Kidney (tissue), 14 donors: ENCODE results near the gene SNX18. TPM values are rescaled to one million over a fixed set of nuclear protein-coding genes. Genes with fewer than 3 reads are reported as not detected.

Experiments used
- DNase-seq, 5 donors: peaks; one replicate each; pipeline ENCODE4 v3.0.0-alpha.2; 2013 to 2020
- FAIRE-seq: peaks from 2 replicates; lab custom pipeline; 2012; peaks lifted over from hg19 to GRCh38; lab: Jason Lieb, UNC
- H3K27ac ChIP-seq, 2 donors: one replicate each; pipeline ENCODE4 v1.7.0; 2013; ENCODE audit warnings: low read depth in 2 of 2, low read length in 2 of 2, inconsistent platforms in 1 of 2
- H3K27me3 ChIP-seq: one replicate; pipeline ENCODE4 v1.7.1; 2013; ENCODE audit warnings: low read length, inconsistent platforms; ENCODE audit not compliant: control insufficient read depth, insufficient read depth
- H3K36me3 ChIP-seq, 3 donors: one replicate each; pipeline versions ENCODE4 v1.7.0 to v1.7.1; 2013; ENCODE audit warnings: low read length in 3 of 3, control low read depth in 1 of 3, inconsistent platforms in 1 of 3; ENCODE audit not compliant: insufficient read depth in 3 of 3, control insufficient read depth in 2 of 3
- H3K4me1 ChIP-seq, 3 donors: one replicate each; pipeline versions ENCODE4 v1.7.0 to v1.7.1; 2013; ENCODE audit warnings: low read length in 3 of 3, inconsistent platforms in 1 of 3, low read depth in 1 of 3; ENCODE audit not compliant: control insufficient read depth in 2 of 3, insufficient read depth in 2 of 3
- H3K4me3 ChIP-seq, 3 donors: one replicate each; pipeline versions ENCODE4 v1.7.0 to v1.8.1; 2013; ENCODE audit warnings: low read length in 3 of 3, control low read depth in 1 of 3, inconsistent platforms in 1 of 3
- H3K9ac ChIP-seq, 3 donors: one replicate each; pipeline versions ENCODE4 v1.7.0 to v1.7.1; 2013; ENCODE audit warnings: low read length in 3 of 3, control low read depth in 1 of 3, inconsistent platforms in 1 of 3
- H3K9me3 ChIP-seq, 3 donors: one replicate each; pipeline versions ENCODE4 v1.7.0 to v1.7.1; 2013; ENCODE audit warnings: low read length in 3 of 3, control low read depth in 1 of 3, inconsistent platforms in 1 of 3; ENCODE audit not compliant: control insufficient read depth in 2 of 3, insufficient read depth in 1 of 3
- CTCF ChIP-seq: IDR thresholded peaks from 3 replicates; pipeline ENCODE4 v1.5.1; 2012; ENCODE audit warnings: mild to moderate bottlenecking, moderate library complexity, borderline replicate concordance; ENCODE audit not compliant: insufficient read depth; ENCODE audit errors: extremely low read depth
- intact Hi-C: fragments of 100-400 bp; cut with DNase I; formaldehyde crosslinking; loops from one replicate; pipeline ENCODE4 v1.11.1; 2022
- polyA plus RNA-seq: library from polyadenylated mRNA; stranded (reverse); fragments of 350-450 nt; fragmentation: Illumina TruSeq; extraction: RNeasy Lipid Tissue Mini Kit (QIAGEN cat#74804); gene quantifications from one replicate; pipeline ENCODE4 v1.2.3, GENCODE V29; 2014; ENCODE audit warnings: low read depth, low replicate concordance; ENCODE audit not compliant: insufficient read depth
- total RNA-seq: library from RNA; stranded (reverse); fragmentation: NEBNext Ultra II Directional; extraction: Animal tissue kit (Norgen Biotek cat#: 25700); gene quantifications from one replicate; pipeline ENCODE4 v1.2.1, GENCODE V29; 2021
- donor health status: control.
- donor health status: control.
- donor health status: control.
- donor health status: control.
- donor health status: control.
- donor health status: DM: yes; HTN: yes; CAD: no.
- donor health status: Normal renal cell carcinoma (clear cell type).

The SNX18 gene
- total and polyA plus RNA-seq, 2 donors from 2014 or later = 10.4 to 40.5 TPM

GRCh38 chr5:54541823-54542783 lies 24.5 kb downstream of the SNX18 start:
- no peak for FAIRE-seq
- intact Hi-C loops = no loop called here
- H3K27ac ChIP-seq = no peak overlapping the region

GRCh38 chr5:54544044-54544443 lies 26.5 kb downstream of the SNX18 start:
- H3K36me3 ChIP-seq = peaks cover 0 to 2% (median 0%) of the 10 kb centered on the region in 3 donors
- H3K9ac ChIP-seq = no peak overlapping the region
- no peak overlapping the region for H3K4me3 ChIP-seq
- H3K27ac ChIP-seq = no peak overlapping the region
- no peaks in the 10 kb centered on the region for H3K27me3 ChIP-seq
- DNase-seq (no peak), FAIRE-seq (no peak)
- no peaks in the 10 kb centered on the region for H3K9me3 ChIP-seq
- intact Hi-C loops = no loop called here
- TF ChIP-seq CTCF = no peak
- peaks cover 0 to 5% (median 5%) of the 10 kb centered on the region in 3 donors for H3K4me1 ChIP-seq

More at GRCh38 chr5:54541823-54542783, 24.5 kb downstream of the SNX18 start:
- H3K4me1 ChIP-seq = peaks cover 0 to 5% (median 0%) of the 10 kb centered on the region in 3 donors
- no peaks in the 10 kb centered on the region for H3K9me3 ChIP-seq
- no peak overlapping the region for H3K9ac ChIP-seq
- no peak for TF ChIP-seq CTCF
- H3K36me3 ChIP-seq = peaks cover 0 to 2% (median 0%) of the 10 kb centered on the region in 3 donors
- H3K27me3 ChIP-seq = no peaks in the 10 kb centered on the region
- H3K4me3 ChIP-seq = no peak overlapping the region
- DNase-seq = no peak

- no peak for DNase-seq
- no peak for FAIRE-seq
- no peak overlapping the region for H3K27ac ChIP-seq
- H3K27me3 ChIP-seq = no peaks in the 10 kb centered on the region
- H3K9ac ChIP-seq = no peak overlapping the region
- intact Hi-C loops = no loop called here
- peaks cover 0 to 2% (median 0%) of the 10 kb centered on the region in 3 donors for H3K36me3 ChIP-seq
- no peak for TF ChIP-seq CTCF
- H3K4me1 ChIP-seq = peaks cover 0 to 5% (median 5%) of the 10 kb centered on the region in 3 donors
- H3K9me3 ChIP-seq = no peaks in the 10 kb centered on the region
- H3K4me3 ChIP-seq = no peak overlapping the region
These were observed 28.2 kb downstream of the SNX18 start for GRCh38 chr5:54545796-54546195.
